Activated CD4-positive, alpha-beta memory T cell treated with anti-CD3 and anti-CD28 coated beads for 36 hours (primary cell): Measurements from ENCODE around the gene EDEM1. TPM values are rescaled to one million over a fixed set of nuclear protein-coding genes. Genes with fewer than 3 reads are reported as not detected.
"Not testable (repeated sequence)": the region's sequence is repeated elsewhere in the genome, so short reads cannot be mapped to it uniquely, and the experiment has no call there.

Source experiments
- CTCF ChIA-PET: fragments of 350-600 bp; sonication (Branson Sonifier 250); formaldehyde crosslinking; loops from one replicate; lab custom pipeline; 2021; ENCODE audit warnings: antibody characterized with exemption, inconsistent platforms; lab: Charles Lee
- POLR2A ChIA-PET: fragments of 350-600 bp; sonication (Branson Sonifier 250); formaldehyde crosslinking; loops from one replicate; lab custom pipeline; 2021; ENCODE audit warnings: antibody characterized with exemption; lab: Charles Lee
- DNase-seq: peaks from one replicate; pipeline ENCODE4 v3.0.0-alpha.2; 2020
- H3K27ac Mint-ChIP-seq: one replicate; pipeline ENCODE4 v1.8.0; 2021; ENCODE audit warnings: mixed read lengths
- H3K27me3 Mint-ChIP-seq: one replicate; pipeline ENCODE4 v1.8.0; 2021; ENCODE audit warnings: mixed read lengths
- H3K36me3 Mint-ChIP-seq: one replicate; pipeline ENCODE4 v1.8.0; 2021; ENCODE audit warnings: mixed read lengths
- H3K4me1 Mint-ChIP-seq: one replicate; pipeline ENCODE4 v1.8.0; 2021; ENCODE audit warnings: low read depth, mixed read lengths
- H3K4me3 Mint-ChIP-seq: one replicate; pipeline ENCODE4 v1.8.0; 2021; ENCODE audit warnings: mild to moderate bottlenecking, mixed read lengths
- H3K9me3 Mint-ChIP-seq: one replicate; pipeline ENCODE4 v1.8.0; 2021; ENCODE audit warnings: mixed read lengths
- intact Hi-C: fragments of 100-400 bp; cut with micrococcal nuclease; formaldehyde crosslinking; loops from one replicate; pipeline ENCODE4 v1.15.1; 2023
- total RNA-seq, 2 experiments: library from RNA; stranded (reverse); gene quantifications; one replicate each; pipeline ENCODE4 v1.2.3, GENCODE V29; 2021

Gene EDEM1
- total RNA-seq, 2 experiments from 2014 or later = 192 to 203 TPM

- Mint-ChIP-seq H3K4me1 (peaks cover 5% of the 10 kb centered on the region), H3K9me3 (peaks cover 13% of the 10 kb centered on the region), H3K4me3 (no peak overlapping the region), H3K27me3 (no peaks in the 10 kb centered on the region), H3K36me3 (peaks cover 4% of the 10 kb centered on the region), H3K27ac (no peak overlapping the region)
- intact Hi-C loops = no loop called here
- no peak for DNase-seq
- POLR2A ChIA-PET = no interaction called here
- CTCF ChIA-PET = no interaction called here
These were observed 52.1 kb downstream of the EDEM1 start for GRCh38 chr3:5239602-5240001.

GRCh38 chr3:5240740-5241139 lies 53.2 kb downstream of the EDEM1 start:
- DNase-seq = no peak
- peaks cover 5% of the 10 kb centered on the region for H3K4me1 Mint-ChIP-seq
- ChIA-PET POLR2A (no interaction called here), CTCF (no interaction called here)
- peaks cover 13% of the 10 kb centered on the region for H3K9me3 Mint-ChIP-seq
- H3K27ac Mint-ChIP-seq = no peak overlapping the region
- no peaks in the 10 kb centered on the region for H3K27me3 Mint-ChIP-seq
- H3K4me3 Mint-ChIP-seq = no peak overlapping the region
- peaks cover 4% of the 10 kb centered on the region for H3K36me3 Mint-ChIP-seq
- intact Hi-C loops = no loop called here

- H3K4me1 Mint-ChIP-seq, CTCF ChIA-PET, H3K36me3 Mint-ChIP-seq, intact Hi-C loops, POLR2A ChIA-PET, H3K27me3 Mint-ChIP-seq, H3K27ac Mint-ChIP-seq, H3K4me3 Mint-ChIP-seq, DNase-seq: not testable (repeated sequence)
- H3K9me3 Mint-ChIP-seq = peaks cover 13% of the 10 kb centered on the region
These were observed 55.3 kb downstream of the EDEM1 start for GRCh38 chr3:5242785-5243184.

- POLR2A ChIA-PET = no interaction called here
- H3K36me3 Mint-ChIP-seq = peaks cover 4% of the 10 kb centered on the region
- no peak for DNase-seq
- intact Hi-C loops = no loop called here
- H3K9me3 Mint-ChIP-seq = peaks cover 13% of the 10 kb centered on the region
- no peak overlapping the region for H3K27ac Mint-ChIP-seq
- no peaks in the 10 kb centered on the region for H3K4me1 Mint-ChIP-seq
- CTCF ChIA-PET = no interaction called here
- H3K4me3 Mint-ChIP-seq = no peak overlapping the region
- H3K27me3 Mint-ChIP-seq = no peaks in the 10 kb centered on the region
These were observed 58.4 kb downstream of the EDEM1 start for GRCh38 chr3:5245927-5246326.

GRCh38 chr3:5248822-5249221 lies 61.3 kb downstream of the EDEM1 start:
- H3K27ac Mint-ChIP-seq = no peak overlapping the region
- H3K9me3 Mint-ChIP-seq = peaks cover 7% of the 10 kb centered on the region
- H3K36me3 Mint-ChIP-seq = peaks cover 3% of the 10 kb centered on the region
- H3K4me3 Mint-ChIP-seq = no peak overlapping the region
- no peaks in the 10 kb centered on the region for H3K27me3 Mint-ChIP-seq
- ChIA-PET POLR2A (no interaction called here), CTCF (no interaction called here)
- H3K4me1 Mint-ChIP-seq = no peaks in the 10 kb centered on the region
- intact Hi-C loops = no loop called here
- no peak for DNase-seq

- no peaks in the 10 kb centered on the region for H3K36me3 Mint-ChIP-seq
- POLR2A ChIA-PET = no interaction called here
- DNase-seq = no peak
- H3K9me3 Mint-ChIP-seq = no peaks in the 10 kb centered on the region
- H3K27me3 Mint-ChIP-seq = no peaks in the 10 kb centered on the region
- H3K27ac Mint-ChIP-seq = no peak overlapping the region
- intact Hi-C loops = no loop called here
- H3K4me3 Mint-ChIP-seq = no peak overlapping the region
- CTCF ChIA-PET = no interaction called here
- H3K4me1 Mint-ChIP-seq = no peaks in the 10 kb centered on the region
These were observed 63.1 kb downstream of the EDEM1 start for GRCh38 chr3:5250467-5251195.

- Mint-ChIP-seq H3K27ac (no peak overlapping the region), H3K4me1 (no peaks in the 10 kb centered on the region), H3K4me3 (no peak overlapping the region), H3K9me3 (no peaks in the 10 kb centered on the region), H3K36me3 (no peaks in the 10 kb centered on the region), H3K27me3 (no peaks in the 10 kb centered on the region)
- DNase-seq = no peak
- ChIA-PET POLR2A (no interaction called here), CTCF (no interaction called here)
- intact Hi-C loops = no loop called here
These were observed 63.7 kb downstream of the EDEM1 start for GRCh38 chr3:5251196-5251583.

GRCh38 chr3:5252131-5252530 lies 64.6 kb downstream of the EDEM1 start:
- Mint-ChIP-seq H3K27me3 (no peaks in the 10 kb centered on the region), H3K27ac (no peak overlapping the region)

GRCh38 chr3:5254281-5255048 lies 67.0 kb downstream of the EDEM1 start:
- Mint-ChIP-seq H3K4me1 (no peaks in the 10 kb centered on the region), H3K36me3 (no peaks in the 10 kb centered on the region), H3K4me3 (no peak overlapping the region), H3K27ac (no peak overlapping the region), H3K9me3 (no peaks in the 10 kb centered on the region), H3K27me3 (no peaks in the 10 kb centered on the region)
- DNase-seq = no peak
- ChIA-PET CTCF (no interaction called here), POLR2A (no interaction called here)
- intact Hi-C loops = no loop called here

More at GRCh38 chr3:5252131-5252530, 64.6 kb downstream of the EDEM1 start:
- POLR2A ChIA-PET = no interaction called here
- intact Hi-C loops = no loop called here
- CTCF ChIA-PET = no interaction called here
- no peak for DNase-seq
- H3K4me1 Mint-ChIP-seq = no peaks in the 10 kb centered on the region
- no peaks in the 10 kb centered on the region for H3K9me3 Mint-ChIP-seq
- H3K36me3 Mint-ChIP-seq = no peaks in the 10 kb centered on the region
- H3K4me3 Mint-ChIP-seq = no peak overlapping the region

- DNase-seq = no peak
- H3K27me3 Mint-ChIP-seq = no peaks in the 10 kb centered on the region
- no peak overlapping the region for H3K27ac Mint-ChIP-seq
- no peaks in the 10 kb centered on the region for H3K9me3 Mint-ChIP-seq
- H3K4me1 Mint-ChIP-seq = peaks cover 3% of the 10 kb centered on the region
- H3K36me3 Mint-ChIP-seq = no peaks in the 10 kb centered on the region
- no peak overlapping the region for H3K4me3 Mint-ChIP-seq
- POLR2A ChIA-PET = no interaction called here
- CTCF ChIA-PET = no interaction called here
- intact Hi-C loops = no loop called here
These were observed 68.2 kb downstream of the EDEM1 start for GRCh38 chr3:5255404-5256344.

GRCh38 chr3:5258526-5258925 lies 71.0 kb downstream of the EDEM1 start:
- no peaks in the 10 kb centered on the region for H3K36me3 Mint-ChIP-seq
- no peaks in the 10 kb centered on the region for H3K27me3 Mint-ChIP-seq
- no peak overlapping the region for H3K4me3 Mint-ChIP-seq
- peaks cover 7% of the 10 kb centered on the region for H3K4me1 Mint-ChIP-seq
- intact Hi-C loops = no loop called here
- CTCF ChIA-PET = no interaction called here
- no peaks in the 10 kb centered on the region for H3K9me3 Mint-ChIP-seq
- no peak overlapping the region for H3K27ac Mint-ChIP-seq
- POLR2A ChIA-PET = no interaction called here
- DNase-seq = no peak

- ChIA-PET CTCF (no interaction called here), POLR2A (no interaction called here)
- Mint-ChIP-seq H3K4me3 (no peak overlapping the region), H3K36me3 (no peaks in the 10 kb centered on the region), H3K9me3 (no peaks in the 10 kb centered on the region), H3K27ac (no peak overlapping the region), H3K27me3 (no peaks in the 10 kb centered on the region), H3K4me1 (peaks cover 7% of the 10 kb centered on the region)
- no peak for DNase-seq
- intact Hi-C loops = no loop called here
These were observed 73.5 kb downstream of the EDEM1 start for GRCh38 chr3:5260992-5261501.
